ENCODE results near the gene ATAT1. TPM values are rescaled to one million over a fixed set of nuclear protein-coding genes. Genes with fewer than 3 reads are reported as not detected.
A peak's percentile ranks its signal among the peaks of the same experiment; 100 is the strongest.

The ATAT1 gene
- polyA plus RNA-seq, 1 of the 3 experiments (the other 2 are of a cell fraction): 36.2 TPM

DNA sequence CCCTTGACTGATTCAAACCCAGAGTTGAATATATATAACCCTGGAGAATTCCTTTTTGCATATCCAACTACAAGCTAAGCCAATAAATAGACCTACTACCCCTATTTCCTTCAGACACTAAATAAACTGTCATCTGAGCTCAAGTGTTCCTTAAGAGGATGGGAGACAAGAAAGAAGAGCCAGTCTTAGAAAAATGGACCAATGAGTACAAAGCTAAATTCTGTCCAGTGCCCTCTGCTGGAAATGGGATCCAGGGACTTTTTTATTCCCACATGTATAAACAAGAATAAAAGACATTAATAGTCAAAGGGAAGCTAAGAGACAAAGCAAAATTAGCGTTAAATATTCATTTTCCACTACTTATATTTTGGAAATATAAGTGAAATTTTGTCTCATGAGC, 14.5 kb upstream of the ATAT1 start:
- 0 out of 2 replicates have a peak overlapping the region, but pooled peaks have one; percentile 85 for H3K4me2 ChIP-seq
- H4K20me1 ChIP-seq (ENCODE audit: insufficient read depth): peaks cover 16% of the 10 kb centered on the region
- H3K79me2 ChIP-seq (ENCODE audit: insufficient read depth): peaks cover 69% of the 10 kb centered on the region

DNA sequence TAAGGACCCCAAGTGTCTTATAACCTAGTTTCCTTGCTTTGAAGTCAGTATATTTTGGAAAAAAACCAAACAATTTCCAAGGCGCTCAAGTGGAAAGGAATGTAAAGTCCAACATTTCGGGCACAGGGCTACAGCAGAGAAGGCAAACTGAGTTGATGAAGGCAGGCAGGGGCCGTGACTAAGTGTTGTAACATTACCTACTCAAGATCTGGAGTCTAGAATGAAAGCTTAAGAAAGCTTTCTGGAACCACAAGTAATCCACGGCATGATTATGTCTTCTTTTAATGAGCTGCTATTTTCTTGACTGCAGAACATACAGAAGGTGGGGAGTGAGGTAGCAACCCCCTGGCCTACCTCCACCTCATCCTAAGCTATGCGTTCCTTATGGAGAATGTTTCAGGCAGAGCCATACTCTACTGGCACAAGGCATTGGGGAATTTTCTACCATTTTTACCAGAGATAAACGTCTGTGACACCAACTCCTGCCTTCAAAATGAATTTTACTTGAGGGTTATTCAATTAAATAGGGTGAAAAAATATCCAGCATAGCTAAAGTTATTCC, 13.9 kb upstream of the ATAT1 start:
- H3K36me3 ChIP-seq (replicated peaks in 1 of 2; ENCODE audit: control insufficient read depth in 1 of 2, insufficient read depth in 2 of 2, low read length in 1 of 2): peaks cover 41 to 54% of the 10 kb centered on the region in 2 experiments
- peaks cover 16% of the 10 kb centered on the region for H4K20me1 ChIP-seq (ENCODE audit: insufficient read depth)
- peaks cover 48% of the 10 kb centered on the region for H3F3A ChIP-seq (replicated peaks; ENCODE audit: insufficient read depth)
- H3K9ac ChIP-seq: no peak overlapping the region
- H3K9me3 ChIP-seq: no peaks in the 10 kb centered on the region
- TF ChIP-seq FOXM1 (IDR thresholded peaks at IDR 0.05; ENCODE audit: low read depth) (no peak), POLR2AphosphoS5 (IDR thresholded peaks at IDR 0.05; ENCODE audit: low read depth, low read length) (peak; percentile 73)
- TF ChIP-seq, protein P1, sequence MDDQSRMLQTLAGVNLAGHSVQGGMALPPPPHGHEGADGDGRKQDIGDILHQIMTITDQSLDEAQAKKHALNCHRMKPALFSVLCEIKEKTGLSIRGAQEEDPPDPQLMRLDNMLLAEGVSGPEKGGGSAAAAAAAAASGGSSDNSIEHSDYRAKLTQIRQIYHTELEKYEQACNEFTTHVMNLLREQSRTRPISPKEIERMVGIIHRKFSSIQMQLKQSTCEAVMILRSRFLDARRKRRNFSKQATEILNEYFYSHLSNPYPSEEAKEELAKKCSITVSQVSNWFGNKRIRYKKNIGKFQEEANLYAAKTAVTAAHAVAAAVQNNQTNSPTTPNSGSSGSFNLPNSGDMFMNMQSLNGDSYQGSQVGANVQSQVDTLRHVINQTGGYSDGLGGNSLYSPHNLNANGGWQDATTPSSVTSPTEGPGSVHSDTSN (IDR thresholded peaks at IDR 0.05): no peak
- TF ChIP-seq, protein P2, sequence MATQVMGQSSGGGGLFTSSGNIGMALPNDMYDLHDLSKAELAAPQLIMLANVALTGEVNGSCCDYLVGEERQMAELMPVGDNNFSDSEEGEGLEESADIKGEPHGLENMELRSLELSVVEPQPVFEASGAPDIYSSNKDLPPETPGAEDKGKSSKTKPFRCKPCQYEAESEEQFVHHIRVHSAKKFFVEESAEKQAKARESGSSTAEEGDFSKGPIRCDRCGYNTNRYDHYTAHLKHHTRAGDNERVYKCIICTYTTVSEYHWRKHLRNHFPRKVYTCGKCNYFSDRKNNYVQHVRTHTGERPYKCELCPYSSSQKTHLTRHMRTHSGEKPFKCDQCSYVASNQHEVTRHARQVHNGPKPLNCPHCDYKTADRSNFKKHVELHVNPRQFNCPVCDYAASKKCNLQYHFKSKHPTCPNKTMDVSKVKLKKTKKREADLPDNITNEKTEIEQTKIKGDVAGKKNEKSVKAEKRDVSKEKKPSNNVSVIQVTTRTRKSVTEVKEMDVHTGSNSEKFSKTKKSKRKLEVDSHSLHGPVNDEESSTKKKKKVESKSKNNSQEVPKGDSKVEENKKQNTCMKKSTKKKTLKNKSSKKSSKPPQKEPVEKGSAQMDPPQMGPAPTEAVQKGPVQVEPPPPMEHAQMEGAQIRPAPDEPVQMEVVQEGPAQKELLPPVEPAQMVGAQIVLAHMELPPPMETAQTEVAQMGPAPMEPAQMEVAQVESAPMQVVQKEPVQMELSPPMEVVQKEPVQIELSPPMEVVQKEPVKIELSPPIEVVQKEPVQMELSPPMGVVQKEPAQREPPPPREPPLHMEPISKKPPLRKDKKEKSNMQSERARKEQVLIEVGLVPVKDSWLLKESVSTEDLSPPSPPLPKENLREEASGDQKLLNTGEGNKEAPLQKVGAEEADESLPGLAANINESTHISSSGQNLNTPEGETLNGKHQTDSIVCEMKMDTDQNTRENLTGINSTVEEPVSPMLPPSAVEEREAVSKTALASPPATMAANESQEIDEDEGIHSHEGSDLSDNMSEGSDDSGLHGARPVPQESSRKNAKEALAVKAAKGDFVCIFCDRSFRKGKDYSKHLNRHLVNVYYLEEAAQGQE (IDR thresholded peaks at IDR 0.05; ENCODE audit: low read depth, low read length): no peak
- H3K27me3 ChIP-seq (ENCODE audit: insufficient read depth): no peaks in the 10 kb centered on the region
- H3K9me2 ChIP-seq: no peaks in the 10 kb centered on the region
- peak overlapping the region; percentile 67 to 96 for H3K27ac ChIP-seq (ENCODE audit: low read depth in 2 of 2, low read length in 1 of 2)
- 73% methylated on average over 6 of the region's 6 CpGs for WGBS (ENCODE audit: low lambda C conversion rate)
- H2AFZ ChIP-seq (ENCODE audit: low read depth): no peak overlapping the region
- H3K79me2 ChIP-seq (ENCODE audit: insufficient read depth): peaks cover 69% of the 10 kb centered on the region
- CTCF ChIA-PET: interaction anchor here (0.9 to 3.8 kb wide), 12 partner anchors 9 to 164 kb away, joined by 3 to 33 read pairs (median 4); partner anchors contain the start of gene DHX16
- peaks cover 22 to 23% of the 10 kb centered on the region in 2 experiments for H3K4me1 ChIP-seq (ENCODE audit: control insufficient read depth in 1 of 2, insufficient read depth in 2 of 2, low read depth in 1 of 2, low read length in 1 of 2)
- POLR2A ChIA-PET: interaction anchor here (0.5 to 4.7 kb wide), 9 partner anchors 9 to 1096 kb away, joined by 3 to 32 read pairs (median 7); partner anchors contain the start of genes ABCF1, MDC1 and PRR3
- no peak for DNase-seq
- H3K4me2 ChIP-seq: peak overlapping the region; percentile 85; the same call in 1 of the 2 replicates
- H3K4me3 ChIP-seq (ENCODE audit: low read depth in 2 of 2, low read length in 1 of 2): no peak overlapping the region

More for the DNA sequence above, 14.5 kb upstream of the ATAT1 start:
- ChIA-PET POLR2A (interaction anchor here (1.0 to 4.7 kb wide), 7 partner anchors 11 to 109 kb away, joined by 3 to 32 read pairs (median 7); partner anchors contain the start of genes ABCF1, MDC1 and PRR3), CTCF (interaction anchor here (0.9 to 3.8 kb wide), 10 partner anchors 8 to 164 kb away, joined by 3 to 33 read pairs (median 6); no protein-coding TSS in a partner anchor)
- DNase-seq: no peak
- H3K9me2 ChIP-seq: no peaks in the 10 kb centered on the region
- peaks cover 53% of the 10 kb centered on the region for H3F3A ChIP-seq (replicated peaks; ENCODE audit: insufficient read depth)
- TF ChIP-seq, protein P3, sequence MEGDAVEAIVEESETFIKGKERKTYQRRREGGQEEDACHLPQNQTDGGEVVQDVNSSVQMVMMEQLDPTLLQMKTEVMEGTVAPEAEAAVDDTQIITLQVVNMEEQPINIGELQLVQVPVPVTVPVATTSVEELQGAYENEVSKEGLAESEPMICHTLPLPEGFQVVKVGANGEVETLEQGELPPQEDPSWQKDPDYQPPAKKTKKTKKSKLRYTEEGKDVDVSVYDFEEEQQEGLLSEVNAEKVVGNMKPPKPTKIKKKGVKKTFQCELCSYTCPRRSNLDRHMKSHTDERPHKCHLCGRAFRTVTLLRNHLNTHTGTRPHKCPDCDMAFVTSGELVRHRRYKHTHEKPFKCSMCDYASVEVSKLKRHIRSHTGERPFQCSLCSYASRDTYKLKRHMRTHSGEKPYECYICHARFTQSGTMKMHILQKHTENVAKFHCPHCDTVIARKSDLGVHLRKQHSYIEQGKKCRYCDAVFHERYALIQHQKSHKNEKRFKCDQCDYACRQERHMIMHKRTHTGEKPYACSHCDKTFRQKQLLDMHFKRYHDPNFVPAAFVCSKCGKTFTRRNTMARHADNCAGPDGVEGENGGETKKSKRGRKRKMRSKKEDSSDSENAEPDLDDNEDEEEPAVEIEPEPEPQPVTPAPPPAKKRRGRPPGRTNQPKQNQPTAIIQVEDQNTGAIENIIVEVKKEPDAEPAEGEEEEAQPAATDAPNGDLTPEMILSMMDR (IDR thresholded peaks at IDR 0.05): peak; percentile 60
- TF ChIP-seq ELF1 (IDR thresholded peaks at IDR 0.05): no peak
- no peak for TF ChIP-seq TEAD4 (IDR thresholded peaks at IDR 0.05; ENCODE audit: borderline replicate concordance, insufficient read depth)
- WGBS (ENCODE audit: low lambda C conversion rate): 76% methylated on average over 1 of the region's 1 CpG
- H3K27me3 ChIP-seq (ENCODE audit: insufficient read depth): no peaks in the 10 kb centered on the region
- H3K9ac ChIP-seq: no peak overlapping the region
- H3K36me3 ChIP-seq (replicated peaks in 1 of 2; ENCODE audit: control insufficient read depth in 1 of 2, insufficient read depth in 2 of 2, low read length in 1 of 2): peaks cover 46 to 59% of the 10 kb centered on the region in 2 experiments
- peak overlapping the region in 1 of 2 experiments; percentile 96; a peak in 3 of 4 replicates for H3K27ac ChIP-seq (ENCODE audit: low read depth in 2 of 2, low read length in 1 of 2)
- H3K4me1 ChIP-seq (ENCODE audit: control insufficient read depth in 1 of 2, insufficient read depth in 2 of 2, low read depth in 1 of 2, low read length in 1 of 2): peaks cover 22 to 23% of the 10 kb centered on the region in 2 experiments
- no peak overlapping the region for H2AFZ ChIP-seq (ENCODE audit: low read depth)
- H3K9me3 ChIP-seq: no peaks in the 10 kb centered on the region
- no peak overlapping the region for H3K4me3 ChIP-seq (ENCODE audit: low read depth in 2 of 2, low read length in 1 of 2)

Data from SK-N-SH (cell line).